Measurements from ENCODE around the gene TBC1D22A.

GRCh38 chr22:47171441-47172221 lies 409.2 kb downstream of the TBC1D22A start:
- TF ChIP-seq CTCF (optimal IDR thresholded peaks at IDR 0.05 in 1 of 3, IDR thresholded peaks at IDR 0.05 in 1 of 3, conservative IDR thresholded peaks at IDR 0.05 in 1 of 3; ENCODE audit: extremely low read depth in 1 of 3, insufficient read depth in 2 of 3, low read length in 3 of 3) (no peak), EZH2 (IDR thresholded peaks at IDR 0.05; ENCODE audit: low read length) (no peak)

Data from keratinocyte (primary cell).